Stimulated activated CD4-positive, alpha-beta T cell treated with anti-CD3 and anti-CD28 coated beads, Interleukin-15, amount 100 ng/mL, for 1 hour (primary cell): ENCODE results near the gene TBCEL.

Experiments
- DNase-seq, 2 donors: peaks; one replicate each; pipeline ENCODE4 v3.0.0-alpha.2; 2020; ENCODE audit warnings: low read depth in 1 of 2, low spot score in 1 of 2

TBCEL gene

GRCh38 chr11:121059605-121060004 lies 35.7 kb downstream of the TBCEL start:
- no peak for DNase-seq

- DNase-seq = no peak
These were observed 39.8 kb downstream of the TBCEL start for GRCh38 chr11:121063728-121064127.

GRCh38 chr11:121066623-121067022 lies 42.7 kb downstream of the TBCEL start:
- no peak for DNase-seq

GRCh38 chr11:121067026-121067425 lies 43.1 kb downstream of the TBCEL start:
- no peak for DNase-seq

GRCh38 chr11:121067453-121067852 lies 43.6 kb downstream of the TBCEL start:
- DNase-seq = no peak

- DNase-seq = no peak
These were observed 44.2 kb downstream of the TBCEL start for GRCh38 chr11:121067962-121068647.

GRCh38 chr11:121068787-121069186 lies 44.9 kb downstream of the TBCEL start:
- DNase-seq = no peak

- no peak for DNase-seq
These were observed 47.3 kb downstream of the TBCEL start for GRCh38 chr11:121070951-121071845.

- DNase-seq = no peak
These were observed 48.0 kb downstream of the TBCEL start for GRCh38 chr11:121071846-121072450.

- no peak for DNase-seq
These were observed 57.4 kb downstream of the TBCEL start for GRCh38 chr11:121081321-121081720.

- DNase-seq = no peak
These were observed 58.3 kb downstream of the TBCEL start for GRCh38 chr11:121082219-121082618.

GRCh38 chr11:121082670-121083069 lies 58.8 kb downstream of the TBCEL start:
- DNase-seq = no peak

GRCh38 chr11:121086866-121087265 lies 63.0 kb downstream of the TBCEL start:
- no peak for DNase-seq

GRCh38 chr11:121089566-121089965 lies 65.7 kb downstream of the TBCEL start:
- no peak for DNase-seq

GRCh38 chr11:121090145-121090721 lies 66.3 kb downstream of the TBCEL start:
- DNase-seq = no peak

GRCh38 chr11:121091492-121092152 lies 67.7 kb downstream of the TBCEL start:
- no peak for DNase-seq

- DNase-seq = no peak
These were observed 71.7 kb downstream of the TBCEL start for GRCh38 chr11:121095561-121095960.

- DNase-seq = no peak
These were observed 75.5 kb downstream of the TBCEL start for GRCh38 chr11:121099364-121099763.

- no peak for DNase-seq
These were observed 76.0 kb downstream of the TBCEL start for GRCh38 chr11:121099885-121100284.

- DNase-seq = no peak
These were observed 77.0 kb downstream of the TBCEL start, which contains the start of gene TECTA for GRCh38 chr11:121100943-121101342. Gene TECTA, plus strand, starts transcription at chr11:121101243. Its CDS starts 1,423 bp downstream, at chr11:121102666.

GRCh38 chr11:121104312-121104762 lies 80.4 kb downstream of the TBCEL start:
- DNase-seq = no peak
